T-helper 2 cell (primary cell): ENCODE measurements around the gene CNIH3.
"Not testable (repeated sequence)": the region's sequence is repeated elsewhere in the genome, so short reads cannot be mapped to it uniquely, and the experiment has no call there.

Experiments used
- DNase-seq, 5 experiments: peaks; one replicate each; pipeline versions ENCODE4 v3.0.0 to v3.0.0-alpha.2; 2012 to 2022

The CNIH3 gene

DNA sequence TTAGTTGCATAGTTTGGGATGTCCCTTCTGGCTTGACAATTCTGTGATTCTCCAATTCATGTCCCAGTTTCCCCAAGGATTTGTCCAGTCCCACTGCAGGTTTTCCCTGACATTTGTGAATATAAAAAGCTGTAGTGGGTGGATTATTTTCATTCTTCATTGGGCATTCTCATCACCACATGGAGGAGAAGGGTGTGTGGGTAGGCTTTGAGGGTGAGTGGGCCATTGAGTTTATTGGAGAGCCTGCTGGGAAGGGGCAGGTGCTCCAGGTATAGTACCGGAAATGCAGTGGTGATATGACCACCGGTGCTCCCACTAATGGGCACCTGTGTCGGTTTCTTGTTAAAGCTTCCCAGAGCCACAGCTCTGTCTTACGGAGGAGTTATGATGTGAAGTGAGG is 74.5 kb downstream of the CNIH3 start:
- DNase-seq = no peak

DNA sequence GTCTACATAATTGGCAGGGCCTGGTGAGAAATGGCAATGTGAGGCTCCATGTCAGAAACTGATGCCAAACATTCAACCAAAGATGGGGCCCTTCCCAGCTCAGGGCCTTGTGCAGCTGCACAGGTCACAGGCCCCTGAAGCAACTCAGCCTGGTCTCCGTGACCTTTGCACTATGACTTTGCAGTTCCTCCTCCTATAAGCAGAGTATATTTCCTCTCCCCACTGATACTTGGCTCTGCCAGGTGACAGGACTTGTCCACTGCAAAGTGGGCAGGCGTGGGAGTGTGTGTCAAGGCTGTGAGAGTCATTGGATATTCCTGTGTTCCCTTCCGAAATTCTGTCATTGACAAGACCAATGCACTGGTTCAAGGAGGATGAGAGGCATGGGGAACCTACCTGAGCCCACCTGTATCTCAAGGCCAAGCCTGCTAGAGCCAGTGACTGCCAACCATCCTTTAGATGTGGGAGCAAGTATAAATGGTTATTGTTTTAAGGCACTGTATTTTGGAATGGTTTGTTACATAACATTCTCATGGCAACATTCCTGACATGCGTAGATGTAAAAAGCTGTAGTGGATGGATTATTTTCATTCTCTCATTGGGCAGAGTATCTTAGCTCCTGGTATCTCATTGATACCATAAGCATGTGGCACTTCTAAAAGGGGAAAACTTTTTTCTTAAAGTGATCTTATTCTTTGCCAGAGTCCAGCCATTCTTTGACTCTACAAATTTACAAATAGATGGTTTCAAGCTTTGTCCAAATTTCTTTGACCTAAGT is 75.2 kb downstream of the CNIH3 start:
- DNase-seq = no peak

DNA sequence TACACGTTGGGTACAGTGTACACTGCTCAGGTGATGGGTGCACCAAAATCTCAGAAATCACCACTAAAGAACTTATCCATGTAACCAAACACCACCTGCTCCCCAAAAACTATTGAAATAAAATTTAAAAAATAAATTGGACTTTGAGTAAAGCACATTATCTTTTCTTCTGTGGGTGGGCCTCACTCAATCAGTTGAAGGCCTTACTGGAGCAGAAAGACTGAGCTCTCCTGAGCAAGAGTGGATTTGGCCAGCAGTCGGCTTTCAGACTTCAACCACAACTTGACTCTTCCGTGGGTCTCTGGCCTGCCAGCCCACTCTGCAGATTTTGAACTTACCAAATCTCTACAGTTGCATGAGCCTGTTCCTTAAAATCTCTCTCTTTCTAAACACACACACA is 78.9 kb downstream of the CNIH3 start:
- DNase-seq = no peak

DNA sequence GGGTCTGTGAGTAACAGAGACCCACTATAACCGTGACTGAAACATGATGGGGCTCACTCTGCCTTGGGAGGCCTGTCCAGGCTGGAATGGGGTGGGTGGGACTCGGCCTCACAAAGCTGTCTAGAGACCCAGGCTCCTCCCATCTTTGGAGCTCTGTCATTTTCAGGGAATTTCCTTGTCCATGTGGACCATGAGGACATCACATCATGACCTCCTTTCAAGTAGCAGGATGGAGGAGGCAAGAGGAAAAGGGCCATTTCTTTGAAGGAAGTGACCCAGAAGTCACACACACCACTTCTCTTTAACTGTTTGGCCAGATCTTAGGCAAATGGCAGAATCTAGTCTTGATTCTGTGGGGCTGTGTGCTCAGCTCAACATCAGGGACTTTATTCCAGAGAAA is 79.9 kb downstream of the CNIH3 start:
- no peak for DNase-seq

DNA sequence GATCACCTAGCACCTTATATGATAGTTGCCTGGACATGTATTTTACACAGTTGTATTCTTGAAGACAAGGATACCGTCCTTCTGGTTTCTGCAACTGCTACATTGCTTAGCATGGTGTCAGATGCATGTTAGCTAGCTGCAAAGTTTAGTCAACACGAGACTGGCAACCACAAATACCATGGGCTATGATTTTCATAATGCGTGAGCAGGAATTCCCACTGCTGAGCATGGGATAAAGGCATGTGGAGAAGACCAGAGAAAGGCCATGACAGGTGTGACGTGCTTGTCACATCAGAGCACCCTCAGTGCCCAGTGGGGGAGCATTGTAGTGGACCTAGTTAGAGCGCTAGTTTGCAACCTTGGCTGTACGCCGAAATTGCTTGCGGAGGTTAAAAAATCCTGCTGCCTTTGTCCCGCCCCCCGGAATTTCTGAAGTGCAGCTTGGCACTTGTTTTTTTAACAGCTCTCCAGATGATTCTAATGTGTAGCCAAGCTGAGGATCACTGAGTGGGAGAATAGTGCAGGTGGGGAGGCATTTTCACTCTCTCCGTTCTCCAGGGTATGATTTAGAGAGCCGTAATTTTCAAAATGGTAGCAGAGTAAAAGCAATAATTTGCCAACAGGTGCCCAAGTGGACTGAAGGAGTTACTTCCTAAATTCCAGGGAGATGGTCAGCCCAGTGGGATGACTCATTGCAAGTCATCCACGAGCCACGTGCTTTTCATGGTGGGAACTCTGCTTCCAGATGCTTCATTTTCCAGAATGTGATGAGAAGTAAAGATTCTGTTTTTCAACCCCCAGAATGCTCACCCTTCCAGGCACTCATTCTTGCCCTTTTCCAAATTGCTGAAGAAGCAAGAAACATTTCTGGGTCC is 81.0 kb downstream of the CNIH3 start:
- no peak for DNase-seq

DNA sequence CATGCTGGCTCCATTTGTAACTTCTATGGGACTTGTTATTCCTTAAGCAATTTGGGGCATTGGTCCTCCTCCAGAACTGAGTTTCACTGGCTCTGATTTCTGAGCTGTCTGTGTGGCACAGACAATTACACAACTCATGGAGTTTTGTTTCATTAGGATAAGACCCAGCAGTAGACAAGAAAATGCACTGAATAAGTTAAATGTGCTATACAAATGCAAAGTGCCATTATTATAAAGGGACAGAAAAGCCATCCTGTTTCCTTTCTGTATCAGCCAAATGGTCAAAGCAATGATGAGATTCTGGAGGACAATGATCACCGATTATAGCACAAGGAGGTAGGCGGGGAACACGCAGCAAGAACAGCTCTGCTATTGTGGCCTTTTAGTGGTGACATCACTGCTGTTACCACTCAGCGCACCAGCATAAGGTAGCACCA is 81.9 kb downstream of the CNIH3 start:
- DNase-seq = no peak

DNA sequence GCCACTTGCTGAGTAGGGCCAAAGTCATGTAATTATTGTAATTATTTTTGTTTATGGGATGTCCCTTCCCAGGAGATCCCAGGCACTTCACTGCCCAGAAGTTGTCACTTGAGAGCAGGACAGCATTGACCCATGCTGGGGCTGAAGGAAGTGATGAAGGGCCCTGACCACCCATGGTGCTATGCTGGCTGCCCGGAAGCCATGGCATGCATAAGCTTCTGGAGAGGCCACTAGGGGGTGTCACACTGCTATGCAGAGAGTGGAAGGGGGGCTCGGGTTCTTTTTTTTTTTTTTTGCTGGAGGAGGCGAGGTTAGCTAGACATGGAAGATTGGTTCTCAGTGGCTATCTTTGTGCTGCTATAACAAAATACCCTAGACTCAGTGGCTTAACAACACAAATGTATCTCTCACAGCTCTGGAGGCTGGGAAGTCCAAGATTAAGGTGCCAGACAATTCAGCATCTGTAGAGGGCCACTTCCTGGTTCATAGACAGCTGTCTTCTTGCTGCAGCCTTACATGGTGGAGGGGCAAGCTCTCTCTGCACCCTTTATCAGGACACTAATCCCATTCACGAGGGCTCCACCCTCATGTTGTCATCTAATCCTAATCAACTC is 84.9 kb downstream of the CNIH3 start:
- DNase-seq = no peak

DNA sequence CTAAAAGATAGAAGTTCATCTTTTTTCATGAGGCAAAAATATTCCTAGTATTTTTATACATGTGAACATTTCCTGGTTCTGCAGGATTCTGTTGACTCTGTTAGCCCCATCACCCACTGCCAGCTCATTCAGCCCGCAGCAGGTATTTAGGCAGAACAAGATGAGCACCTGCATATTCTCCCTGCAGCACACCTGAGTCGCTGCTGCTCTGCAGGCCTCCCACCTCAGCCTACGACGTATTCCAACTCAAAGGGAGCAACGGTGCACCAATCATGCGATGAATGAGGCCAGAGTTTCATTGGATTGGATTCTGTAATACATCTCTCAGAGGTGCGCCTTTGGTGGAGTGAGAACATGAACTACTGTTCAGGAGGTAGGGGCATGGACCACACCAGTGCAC is 87.6 kb downstream of the CNIH3 start:
- DNase-seq = no peak

DNA sequence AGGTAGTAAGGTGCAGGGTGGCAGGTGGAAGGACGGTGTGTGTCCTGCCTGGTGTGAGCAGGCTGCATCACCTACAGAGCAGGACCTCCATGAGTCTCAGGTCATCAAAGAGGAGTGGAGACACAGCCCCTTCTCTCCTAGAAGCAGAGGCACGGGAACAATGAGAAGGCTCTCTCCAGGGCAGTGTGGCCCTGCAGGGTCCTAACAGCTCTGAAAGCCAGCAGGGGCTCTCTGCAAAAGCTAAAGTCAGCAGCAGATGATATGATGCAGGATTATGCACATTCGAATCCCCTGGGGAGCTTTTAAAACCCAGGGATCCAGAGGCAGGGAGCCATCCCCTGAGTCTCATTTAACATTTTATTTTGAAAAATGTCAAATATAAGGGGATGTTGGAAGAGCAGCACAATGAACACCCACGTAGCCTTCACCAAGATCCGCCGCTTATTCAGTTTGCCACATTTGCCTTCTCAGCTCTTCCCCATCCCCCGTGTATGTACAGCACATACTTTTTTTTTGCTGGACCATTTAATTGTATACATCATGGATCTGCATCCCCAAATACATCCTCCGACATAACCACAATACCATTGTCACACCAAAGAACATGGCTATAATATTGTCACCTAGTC is 88.1 kb downstream of the CNIH3 start:
- no peak for DNase-seq

DNA sequence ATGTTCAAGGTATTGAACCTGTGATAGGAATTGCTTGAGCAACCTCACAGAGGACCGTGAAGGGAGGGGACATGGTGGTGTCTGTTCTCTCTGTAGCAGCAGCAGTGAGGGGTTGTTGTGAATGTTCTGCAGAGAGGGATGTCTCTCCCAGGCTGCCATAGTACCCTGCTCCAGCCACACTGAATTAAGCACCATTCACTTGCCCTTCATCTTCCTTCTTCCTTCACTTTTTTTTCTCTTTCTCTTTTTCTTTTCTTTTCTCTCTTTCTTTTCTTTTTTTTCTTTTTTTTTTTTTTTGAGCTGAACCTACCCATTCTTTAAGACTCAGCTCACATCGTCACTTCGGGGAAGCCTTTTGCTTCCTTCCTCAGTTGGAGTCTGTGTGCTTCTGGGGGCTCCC is 89.5 kb downstream of the CNIH3 start:
- DNase-seq = no peak

DNA sequence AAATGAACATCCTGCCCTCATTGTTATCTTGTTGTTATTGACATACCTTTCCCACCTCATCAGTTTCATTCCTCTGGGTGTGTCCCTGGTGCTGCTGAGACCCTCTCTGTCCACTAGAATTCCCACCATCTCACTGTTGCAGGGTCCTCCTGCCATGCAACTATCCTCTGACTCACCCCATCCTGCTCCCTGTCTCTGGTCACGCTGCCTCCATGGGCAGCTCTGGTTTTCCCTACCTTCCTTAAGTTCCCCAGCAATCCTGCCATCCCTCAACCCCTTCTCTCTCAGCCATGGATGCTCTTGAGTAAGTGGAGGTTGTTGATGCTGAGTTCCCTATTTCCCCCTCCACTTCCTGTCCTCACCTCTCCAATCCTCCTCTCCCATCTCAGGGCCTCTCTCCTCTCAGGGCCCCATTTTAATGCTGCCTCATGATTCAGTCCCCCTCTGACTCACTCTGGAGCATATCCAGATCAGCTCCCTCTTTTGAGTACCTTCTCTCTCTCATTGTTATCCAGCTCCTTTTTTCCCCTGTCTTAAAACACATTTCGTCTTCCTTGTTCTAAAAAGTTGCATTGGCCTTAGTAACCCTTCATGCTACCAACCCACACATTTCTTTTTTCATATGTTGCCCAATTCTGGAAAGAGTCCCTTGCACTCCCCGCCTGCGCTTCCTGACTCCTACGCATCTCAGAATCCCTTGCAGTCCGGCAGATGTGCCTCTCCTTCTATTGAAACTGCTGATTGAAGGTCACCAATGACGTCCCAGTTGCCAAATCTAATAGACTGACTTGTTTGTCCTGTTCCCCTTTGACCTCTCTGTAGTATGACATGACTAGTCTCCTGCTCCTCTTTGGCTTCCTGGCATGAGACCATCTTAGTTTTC is 92.0 kb downstream of the CNIH3 start:
- DNase-seq = no peak

DNA sequence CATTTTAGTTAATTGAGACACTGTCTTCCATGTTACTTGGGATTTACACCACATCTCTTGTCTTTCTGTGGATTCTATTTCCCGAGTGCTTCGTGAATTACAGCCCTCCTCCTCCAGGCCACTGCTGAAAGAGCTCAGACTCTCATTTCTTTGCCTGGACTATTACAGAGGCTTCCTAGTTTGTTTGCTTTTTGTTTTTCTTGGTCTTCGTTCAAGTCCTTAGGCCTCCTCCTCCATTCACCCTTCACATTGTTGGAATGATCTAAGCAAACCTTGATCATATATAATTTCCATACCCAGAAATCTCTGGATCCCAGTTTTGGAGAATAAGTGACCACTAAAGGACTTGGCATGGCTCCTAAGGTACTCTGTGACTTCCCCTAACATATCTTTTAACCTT is 94.1 kb downstream of the CNIH3 start:
- DNase-seq = no peak

DNA sequence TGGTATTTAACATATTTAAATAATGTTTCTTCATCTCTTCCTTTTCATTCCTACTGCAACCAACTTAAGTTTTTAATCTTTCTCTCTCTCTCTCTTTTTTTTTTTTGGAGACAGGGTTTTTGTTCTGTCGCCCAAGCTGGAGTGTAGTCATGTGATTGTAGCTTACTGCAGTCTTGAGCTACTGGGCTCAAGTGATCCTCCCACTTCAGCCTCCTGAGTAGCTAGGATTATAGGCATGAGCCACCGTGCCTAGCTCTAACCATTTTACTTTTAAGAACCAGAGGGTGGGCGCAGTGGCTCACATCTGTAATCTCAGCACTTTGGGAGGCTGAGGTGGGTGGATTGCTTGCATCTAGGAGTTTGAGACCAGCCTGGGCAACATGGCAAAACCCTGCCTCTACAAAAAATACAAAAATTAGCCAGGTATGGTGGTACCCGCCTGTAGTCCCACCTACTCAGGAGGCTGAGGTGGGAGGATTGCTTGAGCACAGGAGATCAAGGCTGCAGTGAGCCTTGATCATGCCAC is 95.2 kb downstream of the CNIH3 start:
- not testable (repeated sequence) for DNase-seq

DNA sequence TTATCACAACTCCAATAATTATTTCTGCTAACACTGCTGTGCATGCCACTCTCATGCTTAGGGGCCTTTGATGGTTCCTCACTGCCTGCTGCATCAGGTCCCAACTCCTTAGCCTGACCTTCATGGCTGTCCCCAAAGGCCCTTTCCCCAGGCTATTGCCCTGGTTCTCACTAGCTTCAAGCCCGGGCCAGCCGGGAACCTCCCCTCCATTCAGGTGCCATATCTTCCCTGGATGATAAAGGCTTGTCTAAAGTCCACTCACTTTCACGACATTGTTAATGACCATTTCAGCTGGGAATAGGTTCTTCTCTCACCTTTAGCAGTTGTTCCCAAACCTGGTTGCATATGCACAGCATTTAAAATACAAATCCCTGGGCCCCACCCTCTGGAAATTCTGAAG is 95.8 kb downstream of the CNIH3 start:
- DNase-seq = no peak

DNA sequence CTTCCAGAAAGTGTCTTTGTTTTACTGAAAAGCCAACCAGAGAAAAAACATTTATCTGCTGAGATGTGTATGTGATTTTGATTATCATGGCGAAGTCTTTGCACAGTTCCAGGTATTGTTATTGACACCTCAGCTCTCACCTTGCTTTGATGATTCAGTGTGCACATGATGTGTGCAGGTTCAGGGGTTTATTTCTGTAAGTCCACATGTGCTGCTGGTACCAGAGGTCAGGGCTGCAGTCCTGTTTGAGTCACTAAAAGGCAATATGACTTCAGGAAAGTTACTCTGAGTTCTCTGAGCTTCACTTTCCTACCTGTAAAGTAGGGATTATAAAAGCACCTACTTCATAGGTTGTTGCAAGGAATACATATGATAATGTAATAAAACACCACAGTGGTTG is 97.1 kb downstream of the CNIH3 start:
- DNase-seq = no peak

DNA sequence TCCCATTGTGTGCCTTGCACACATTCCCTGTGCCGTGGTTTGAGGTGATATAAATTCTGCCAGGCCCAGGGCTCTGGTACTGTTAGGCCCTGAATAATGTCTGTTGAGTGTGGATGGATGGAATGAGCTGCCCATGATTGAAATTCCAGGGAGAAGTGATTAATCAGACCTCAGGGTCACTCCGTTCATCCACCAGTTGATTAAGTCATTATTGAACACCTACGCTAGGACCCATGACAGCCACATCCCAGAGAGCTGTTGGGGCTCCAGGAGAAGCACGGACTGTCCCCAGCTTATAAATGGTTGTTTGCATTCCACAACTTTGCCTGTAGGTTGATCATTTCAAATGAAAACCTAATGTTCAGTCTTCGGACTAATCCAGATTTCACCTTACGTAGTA is 98.4 kb downstream of the CNIH3 start:
- no peak for DNase-seq

DNA sequence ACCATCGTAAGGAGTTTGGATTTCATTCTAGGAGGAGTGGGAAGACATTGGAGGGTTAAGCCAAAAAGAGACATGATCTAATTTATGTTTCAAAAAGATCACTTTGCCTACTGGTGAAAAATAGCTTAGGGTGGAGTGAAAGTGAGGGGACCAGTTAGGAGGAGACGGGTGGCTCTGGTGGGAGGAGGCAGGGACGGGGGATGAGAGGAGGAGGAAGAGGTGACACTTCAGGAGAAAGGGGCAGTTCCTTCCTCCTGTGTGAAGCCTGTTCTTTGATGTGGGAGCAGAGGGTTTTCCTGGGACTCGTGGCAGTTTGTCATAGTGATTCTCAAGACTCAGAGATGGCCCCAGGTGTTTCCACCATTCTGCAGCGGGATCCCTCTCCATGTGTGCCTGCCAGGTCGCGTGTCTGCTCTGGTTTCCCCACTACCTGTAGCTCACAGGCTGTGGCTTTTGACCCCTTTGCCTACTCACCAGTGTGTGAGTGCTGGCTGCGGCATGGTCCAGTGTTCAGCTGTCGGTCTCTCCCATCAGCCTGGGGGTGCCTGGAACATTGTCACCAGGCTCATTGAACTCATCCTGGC is 102.4 kb downstream of the CNIH3 start:
- no peak for DNase-seq

DNA sequence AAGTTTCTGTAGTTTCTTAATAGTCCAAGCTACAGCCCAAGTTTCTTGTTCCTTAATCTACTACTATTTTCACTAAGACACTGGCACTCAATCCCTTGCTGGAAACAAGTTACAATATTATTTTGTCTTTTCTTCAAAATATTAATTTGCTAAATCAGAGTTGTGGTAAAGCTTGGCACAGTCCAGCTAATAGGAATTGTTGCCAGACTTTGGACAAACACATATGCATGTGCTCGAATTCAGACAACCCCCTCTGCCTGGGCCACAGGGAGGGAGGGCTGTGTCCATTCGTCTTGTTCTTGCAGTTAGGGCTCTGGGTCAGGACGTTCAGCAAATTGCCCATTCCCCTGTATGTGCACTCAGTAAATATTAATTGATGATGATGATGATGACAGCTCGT is 103.6 kb downstream of the CNIH3 start:
- no peak for DNase-seq

DNA sequence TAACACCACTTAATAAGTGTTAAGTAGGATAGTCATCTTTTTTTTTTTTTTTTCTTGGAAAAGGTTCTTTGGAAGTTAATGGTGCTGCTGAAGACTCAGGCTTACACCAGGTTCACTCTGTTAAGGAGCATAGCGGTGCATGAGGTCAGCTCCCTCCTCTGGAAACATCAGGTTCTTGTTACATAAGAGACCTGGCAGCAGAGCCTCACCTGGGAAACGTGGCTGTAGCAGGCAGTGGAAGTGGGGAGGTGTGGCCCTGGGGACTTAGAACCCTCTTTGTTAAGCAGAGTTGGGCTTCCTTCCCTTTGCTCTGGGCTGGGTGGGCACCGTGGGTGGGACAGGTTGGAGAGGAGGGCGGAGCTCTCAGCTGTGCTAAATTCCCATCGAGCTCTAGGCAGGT is 104.1 kb downstream of the CNIH3 start:
- DNase-seq = no peak

DNA sequence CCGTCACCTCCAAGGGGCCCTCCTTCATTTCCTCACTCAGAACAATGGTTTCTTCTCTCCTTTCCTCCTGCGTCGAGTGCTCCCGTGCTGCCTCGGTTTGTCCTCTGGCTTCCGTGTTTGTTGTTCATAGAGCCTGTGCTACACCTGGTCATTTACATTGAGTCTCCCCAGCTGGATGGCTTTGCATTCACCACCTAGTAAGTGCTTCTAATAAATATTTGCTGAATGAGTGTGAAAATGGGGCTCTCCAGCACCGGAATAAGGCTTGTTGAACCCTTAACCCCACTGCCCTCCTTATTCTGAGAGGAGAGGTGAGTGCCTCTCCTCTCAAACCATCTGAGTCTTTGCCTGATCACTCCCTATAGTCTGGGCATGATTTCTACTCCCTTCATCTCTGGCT is 104.9 kb downstream of the CNIH3 start:
- no peak for DNase-seq

DNA sequence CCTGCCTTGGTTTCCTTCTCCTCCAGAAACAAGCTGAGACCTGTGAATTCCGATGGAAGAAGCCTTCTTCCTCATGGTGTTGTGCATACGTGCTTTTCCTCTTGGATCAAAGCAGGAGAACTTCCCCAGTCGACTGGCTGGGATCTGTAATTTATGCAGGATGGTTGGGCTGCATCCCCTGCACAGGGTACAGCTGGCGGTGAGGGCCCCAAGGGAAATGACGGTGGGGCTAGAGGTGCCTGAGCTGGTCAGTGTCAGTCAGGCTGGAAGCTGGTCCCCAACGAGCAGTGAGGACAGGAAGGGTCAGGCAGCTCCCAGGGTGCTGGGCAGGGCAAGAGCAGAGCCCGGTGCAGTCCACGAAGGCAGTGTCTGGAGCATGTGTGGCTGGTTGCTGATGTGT is 106.7 kb downstream of the CNIH3 start:
- no peak for DNase-seq

DNA sequence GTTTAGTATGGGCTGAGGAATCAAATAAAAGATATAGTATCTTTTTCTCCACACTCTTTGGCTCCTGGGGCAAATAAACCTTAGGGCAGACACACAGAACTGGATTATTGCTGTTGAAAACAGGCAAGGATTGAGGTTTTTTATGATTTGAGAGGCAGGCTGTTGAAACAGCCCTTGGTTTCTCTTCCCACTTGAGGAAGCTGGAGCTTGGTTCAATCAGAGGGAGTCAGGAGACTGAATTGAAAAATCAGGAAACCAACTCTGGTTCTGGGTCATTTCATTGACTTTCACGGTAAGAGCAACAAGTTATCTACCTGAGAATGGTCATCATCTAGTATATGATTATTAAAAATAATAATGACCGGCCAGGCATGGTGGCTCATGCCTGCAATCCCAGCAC is 108.4 kb downstream of the CNIH3 start:
- DNase-seq = no peak
